Measurements from ENCODE around the gene PI4KB.
"Not testable (repeated sequence)": the region's sequence is repeated elsewhere in the genome, so short reads cannot be mapped to it uniquely, and the experiment has no call there.

The PI4KB gene

DNA sequence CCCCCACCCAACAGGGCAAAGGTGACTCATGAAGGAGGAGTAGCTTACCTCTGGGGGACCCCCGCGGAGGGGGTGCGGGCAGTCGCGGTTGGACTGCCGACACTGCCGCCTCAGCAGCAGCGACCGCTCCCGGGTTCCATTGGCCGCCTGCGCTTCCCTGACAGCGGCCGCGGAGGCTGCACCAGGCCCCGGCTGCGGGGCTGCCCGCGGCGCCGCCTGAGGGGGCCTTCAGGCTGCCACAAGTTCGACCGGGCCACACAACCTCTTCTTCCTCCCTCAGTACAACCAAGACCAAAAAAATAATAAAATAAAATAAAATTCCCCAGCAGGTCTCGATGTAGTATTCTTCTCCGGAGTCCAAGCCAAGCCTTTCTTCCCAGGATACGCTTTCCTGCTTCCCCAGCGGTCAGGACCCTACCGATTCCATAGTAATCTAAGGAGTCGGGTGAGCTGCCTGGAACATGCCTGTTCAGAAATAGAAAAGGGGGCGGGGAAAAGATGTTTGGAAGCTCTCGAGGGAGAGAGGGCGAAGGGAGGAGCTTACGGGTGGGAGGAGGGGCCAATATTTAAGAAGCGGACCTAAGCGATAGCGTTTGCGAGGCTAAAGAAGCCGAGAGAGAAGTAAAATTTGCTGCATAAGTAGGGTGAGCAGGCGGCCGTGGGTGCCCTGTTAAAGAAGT lies at the start of gene PI4KB:
Gene PI4KB, minus strand, starts transcription at position 194 of the 680 bp plus-strand sequence. CDS start 10,935 bp downstream, outside the sequence.
- peak; percentile 97 for DNase-seq

GRCh38 chr1:151373196-151373595 lies 46.0 kb upstream of the PI4KB start:
- no peak for DNase-seq

DNA sequence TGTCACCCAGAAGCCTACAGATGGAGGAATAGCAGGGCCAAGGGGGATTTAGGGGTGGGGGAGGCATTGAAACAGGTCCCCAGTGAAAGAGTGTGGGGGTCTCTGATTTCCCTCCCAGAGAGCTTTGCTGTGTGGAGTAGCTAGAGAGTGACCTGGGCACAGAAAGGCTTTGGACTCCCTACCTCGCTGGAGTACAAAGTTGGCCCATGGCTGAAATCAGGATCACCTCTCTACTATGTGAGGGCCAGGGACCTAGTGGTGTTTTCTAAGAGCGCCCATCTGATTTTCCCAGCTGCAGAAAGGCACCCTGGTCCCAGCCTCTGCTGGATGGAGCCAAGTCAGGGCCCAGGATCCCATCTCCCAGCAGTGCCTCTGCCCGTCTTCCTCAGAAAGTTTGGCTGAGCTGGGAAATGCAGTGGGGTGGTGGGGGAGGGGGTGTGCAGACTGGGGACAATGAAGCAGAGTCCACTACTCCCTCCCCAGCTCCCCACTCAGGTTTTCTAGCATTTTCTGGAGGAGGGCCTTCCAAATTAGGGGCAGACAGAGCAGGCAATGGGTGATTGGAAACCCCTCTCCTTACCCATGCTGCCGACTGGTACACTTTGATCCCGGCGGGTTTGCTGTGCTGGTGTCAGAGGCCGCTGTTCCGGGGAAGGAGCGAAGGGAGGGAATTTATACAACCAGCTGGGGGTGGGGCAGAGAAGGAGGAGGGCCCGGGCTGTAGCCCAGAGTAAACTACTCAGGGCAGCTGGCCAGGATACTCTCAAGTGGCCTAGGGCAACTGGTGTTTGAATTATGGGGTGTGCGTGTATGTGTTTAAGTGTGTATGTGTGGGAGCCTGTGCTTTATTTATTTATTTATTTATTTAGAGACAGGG lies 45.1 kb upstream of the PI4KB start, which contains the start of gene SELENBP1:
Gene SELENBP1, minus strand, starts transcription at position 648 of the 877 bp plus-strand sequence. Its CDS starts 64 bp downstream, at position 584.
- DNase-seq: no peak

- no peak for DNase-seq
These were observed 44.3 kb upstream of the PI4KB start for GRCh38 chr1:151371370-151372057.

- no peak for DNase-seq
These were observed 43.1 kb upstream of the PI4KB start for GRCh38 chr1:151370211-151370911.

- no peak for DNase-seq
These were observed 42.4 kb upstream of the PI4KB start for GRCh38 chr1:151369621-151370048.

GRCh38 chr1:151369302-151369610 lies 42.0 kb upstream of the PI4KB start:
- no peak for DNase-seq

DNA sequence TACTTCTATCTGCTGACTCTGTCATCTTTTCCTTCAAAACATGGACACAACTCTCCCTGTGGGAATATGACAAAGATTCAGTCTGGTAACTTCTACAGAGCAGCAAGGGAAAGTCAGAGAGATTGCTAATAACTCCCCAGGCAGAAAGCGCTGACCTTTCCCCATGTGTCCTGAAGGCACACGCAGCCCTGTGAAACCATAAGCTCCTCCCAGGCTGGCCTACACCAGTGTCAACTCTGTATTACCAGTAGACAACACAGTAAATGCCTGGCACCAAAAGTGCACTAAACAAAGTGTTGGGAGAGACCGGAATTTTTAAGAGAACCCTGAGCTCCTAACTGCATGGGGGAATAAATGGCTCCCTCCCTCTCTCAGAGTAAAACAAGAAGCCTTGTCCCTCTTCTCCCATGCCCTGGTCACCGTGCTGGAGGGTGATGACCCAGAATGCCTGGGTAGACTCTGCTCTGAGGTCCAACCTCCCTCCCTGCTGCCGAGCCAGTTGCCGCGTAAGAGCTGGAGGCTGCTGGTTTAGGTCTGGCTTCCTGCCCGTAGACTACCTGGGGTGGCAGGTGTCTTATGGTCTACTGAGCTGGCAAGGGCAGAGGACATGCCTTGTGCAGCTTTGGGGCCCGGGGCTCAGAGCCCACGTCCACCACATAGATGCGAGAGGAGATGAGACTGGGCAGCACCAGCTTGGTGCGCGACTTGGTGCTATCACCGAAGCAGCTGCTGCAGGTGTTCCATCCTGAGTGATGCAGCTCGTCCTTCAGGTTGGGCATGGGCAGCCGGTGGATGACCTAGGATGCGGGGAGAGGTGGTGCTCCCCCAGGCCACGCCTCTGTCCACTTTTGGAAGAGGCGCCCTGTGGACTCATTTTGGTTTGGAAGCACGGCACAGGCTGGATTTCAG lies 41.4 kb upstream of the PI4KB start:
- DNase-seq: no peak

DNA sequence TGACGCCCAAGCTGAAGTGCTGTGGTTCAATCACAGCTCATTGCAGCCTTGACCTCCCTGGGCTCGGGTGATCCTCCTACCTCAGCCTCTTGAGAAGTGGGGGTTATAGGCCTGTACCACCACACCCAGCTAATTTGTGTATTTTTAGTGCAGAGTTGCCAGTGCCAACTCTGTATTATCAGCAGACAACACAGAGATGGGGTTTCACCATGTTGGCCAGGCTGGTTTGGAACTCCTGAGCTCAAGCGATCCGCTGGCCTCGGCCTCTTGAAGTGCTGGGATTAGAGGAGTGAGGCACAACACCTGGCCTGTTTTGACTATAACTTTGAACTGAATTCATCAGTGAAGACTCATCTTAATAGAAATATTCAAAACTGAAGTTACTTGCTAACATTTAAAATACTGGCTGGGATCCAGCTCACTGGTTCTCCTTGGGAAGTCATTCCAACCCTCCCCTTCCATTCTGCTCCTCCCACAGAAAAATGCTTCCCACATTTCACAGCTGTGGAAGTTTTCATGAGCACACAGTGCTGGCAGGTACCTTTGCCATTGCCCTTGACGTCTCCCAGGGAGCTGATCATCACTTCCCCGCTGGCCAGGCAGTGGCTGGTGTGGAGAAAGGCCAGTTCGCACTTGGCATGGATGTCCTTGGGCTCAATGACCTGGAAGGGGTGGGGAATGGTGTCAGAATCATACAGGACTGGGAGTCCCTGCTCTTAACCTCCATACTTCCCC lies 40.6 kb upstream of the PI4KB start:
- DNase-seq: no peak

GRCh38 chr1:151364996-151365395 lies 37.8 kb upstream of the PI4KB start:
- no peak for DNase-seq

DNA sequence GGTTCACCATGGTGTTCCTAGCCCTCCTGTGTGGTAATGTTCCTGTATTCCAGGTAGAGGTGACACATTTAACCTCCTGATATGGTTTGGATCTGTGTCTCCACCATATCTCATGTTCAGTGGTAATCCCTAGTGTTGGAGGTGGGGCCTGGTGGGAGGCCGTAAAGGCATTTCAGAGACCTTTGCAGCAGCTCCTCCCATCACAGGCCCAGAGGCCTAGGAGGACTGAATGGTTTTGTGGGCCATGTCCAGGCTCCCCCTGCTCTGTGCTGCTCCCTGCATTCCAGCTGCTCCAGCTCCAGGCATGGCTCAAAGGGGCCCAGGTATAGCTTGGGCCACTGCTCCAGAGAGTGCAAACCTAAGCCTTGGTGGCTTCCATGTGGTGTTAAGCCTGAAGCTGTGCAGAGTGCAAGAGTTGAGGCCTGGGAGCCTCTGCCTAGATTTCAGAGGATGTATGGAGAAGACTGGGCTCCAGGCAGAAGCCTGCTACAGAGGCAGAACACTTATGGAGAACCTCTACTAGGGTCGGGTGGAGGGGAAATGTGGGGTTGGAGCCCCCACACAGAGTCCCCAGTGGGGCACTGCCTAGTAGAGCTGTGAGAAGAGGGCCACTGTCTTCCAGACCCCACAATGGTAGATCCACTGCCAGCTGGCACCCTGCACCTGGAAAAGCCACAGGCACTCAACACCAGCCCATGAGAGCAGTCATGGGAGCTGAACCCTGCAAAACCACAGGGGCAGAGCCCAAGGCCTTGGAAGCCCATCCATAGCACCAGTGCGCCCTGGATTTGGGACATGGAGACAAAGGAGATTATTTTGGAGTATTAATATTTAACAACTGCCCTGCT lies 35.3 kb upstream of the PI4KB start:
- no peak for DNase-seq

- DNase-seq: no peak
These were observed 34.7 kb upstream of the PI4KB start for GRCh38 chr1:151361883-151362282.

GRCh38 chr1:151356696-151357095 lies 29.5 kb upstream of the PI4KB start:
- no peak for DNase-seq

- DNase-seq: no peak
These were observed 25.0 kb upstream of the PI4KB start for GRCh38 chr1:151352021-151352718.

- DNase-seq: not testable (repeated sequence)
These were observed 23.1 kb upstream of the PI4KB start for GRCh38 chr1:151350323-151350722.

GRCh38 chr1:151347523-151348246 lies 20.5 kb upstream of the PI4KB start:
- DNase-seq: no peak

- peak; percentile 98 for DNase-seq
These were observed 19.7 kb upstream of the PI4KB start, which contains the start of gene RFX5 for GRCh38 chr1:151346769-151347522. RFX5 (minus strand) TSS chr1:151347252; CDS start chr1:151346320, 932 bp downstream.
